DMS79 (cell line): ENCODE measurements around the gene HPDL.
"Not testable (repeated sequence)": the region's sequence is repeated elsewhere in the genome, so short reads cannot be mapped to it uniquely, and the experiment has no call there.

Experiments
- DNase-seq: peaks from one replicate; lab custom pipeline; 2025; lab: John Stamatoyannopoulos, UW

The HPDL gene

GRCh38 chr1:45351508-45351907 is 24.8 kb downstream of the HPDL start:
- DNase-seq = no peak

DNA sequence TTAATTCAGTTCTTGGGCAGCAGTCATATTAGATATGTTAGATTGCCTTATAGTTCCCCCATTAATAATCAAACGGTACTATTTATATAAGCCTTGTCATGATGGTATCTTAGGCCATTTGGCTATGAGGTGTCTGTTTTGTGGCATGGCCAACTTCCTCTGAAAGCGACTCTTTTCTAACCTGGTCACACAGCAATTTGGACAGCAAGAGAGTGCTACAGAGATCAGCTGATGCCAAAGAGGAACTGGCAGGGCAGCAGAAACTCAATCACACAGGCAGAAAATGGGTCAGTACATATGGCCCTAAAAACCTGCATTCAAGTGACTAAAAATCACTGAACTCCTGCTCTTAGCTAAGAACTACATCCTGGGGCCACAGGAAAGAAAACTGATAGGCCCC is 27.0 kb downstream of the HPDL start:
- no peak for DNase-seq

DNA sequence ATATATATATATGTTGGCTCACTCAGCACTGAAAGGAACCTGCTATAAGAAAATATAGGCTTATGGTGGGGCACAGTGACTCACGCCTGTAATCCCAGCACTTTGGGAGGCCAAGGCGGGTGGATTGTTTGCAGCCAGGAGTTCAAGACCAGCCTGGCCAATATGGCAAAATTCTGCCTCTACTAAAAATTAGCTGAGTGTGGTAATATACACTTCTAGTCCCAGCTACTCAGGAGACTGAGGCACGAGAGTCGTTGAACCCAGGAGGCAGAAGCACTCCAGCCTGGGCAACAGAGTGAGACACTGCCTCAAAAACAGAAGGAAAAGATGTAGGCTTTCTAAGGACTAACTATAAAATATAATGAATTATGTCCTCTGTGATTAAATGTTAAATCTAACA is 28.1 kb downstream of the HPDL start:
- no peak for DNase-seq

GRCh38 chr1:45355683-45356082 is 29.0 kb downstream of the HPDL start:
- no peak for DNase-seq

- no peak for DNase-seq
Observed at GRCh38 chr1:45356186-45356585, 29.5 kb downstream of the HPDL start.

- DNase-seq = no peak
Observed at GRCh38 chr1:45359882-45360513, 33.3 kb downstream of the HPDL start.

DNA sequence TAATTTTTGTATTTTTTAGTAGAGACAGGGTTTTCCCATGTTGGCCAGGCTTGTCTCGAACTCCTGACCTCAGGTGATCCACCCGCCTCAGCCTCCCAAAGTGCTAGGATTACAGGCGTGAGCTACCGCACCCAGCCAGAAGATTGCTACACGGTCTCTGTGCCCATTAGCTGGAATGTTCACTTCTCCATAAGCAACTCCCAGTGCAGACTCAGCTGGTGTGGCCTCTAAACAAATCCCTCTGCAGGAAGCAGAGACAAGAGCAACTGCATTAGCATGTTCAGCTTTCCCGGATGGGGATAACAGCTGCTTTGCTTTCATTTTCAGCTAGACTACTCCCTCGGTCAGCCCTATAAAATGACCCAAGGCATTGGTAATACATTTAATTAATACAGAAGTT is 34.3 kb downstream of the HPDL start:
- DNase-seq = not testable (repeated sequence)

DNA sequence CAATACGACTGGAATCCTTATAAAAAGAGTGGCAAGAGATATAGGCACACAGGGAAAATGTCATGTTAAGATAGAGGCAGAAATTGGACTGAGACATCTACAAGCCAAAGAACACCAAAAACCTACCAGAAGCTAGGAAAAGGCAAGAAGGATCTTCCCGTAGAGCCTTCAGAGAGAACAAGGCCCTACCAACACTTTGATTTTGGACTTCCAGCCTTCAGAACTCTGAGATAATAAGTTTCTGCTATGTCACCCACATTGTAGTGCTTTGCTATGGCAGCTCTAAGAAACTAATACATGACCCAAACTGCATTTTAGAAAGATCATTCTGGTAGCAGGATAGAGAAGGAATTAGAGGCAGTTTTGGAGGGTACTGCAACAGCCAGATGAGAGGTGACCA is 37.6 kb downstream of the HPDL start:
- no peak for DNase-seq

DNA sequence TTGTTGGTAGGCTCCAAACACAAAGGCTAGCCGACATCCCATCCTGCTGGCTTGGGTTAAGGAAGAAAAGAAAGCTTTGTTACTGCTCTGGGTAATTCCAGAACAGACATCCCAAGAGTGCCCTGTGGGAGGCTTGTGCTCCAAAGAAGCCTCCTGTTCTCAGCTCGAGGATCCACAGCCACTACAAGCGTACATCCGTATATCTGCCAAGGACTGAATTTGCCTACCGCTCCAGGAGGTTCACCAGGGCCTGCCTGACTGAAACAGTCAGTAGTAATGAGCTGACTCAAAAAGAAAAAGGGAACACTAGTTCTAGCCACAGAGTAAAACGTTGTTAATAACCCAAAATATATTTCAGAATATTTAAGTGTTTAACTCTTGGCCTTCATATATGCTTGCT is 38.4 kb downstream of the HPDL start:
- DNase-seq = no peak

- DNase-seq = no peak
Observed at GRCh38 chr1:45370575-45370974, 43.9 kb downstream of the HPDL start.

DNA sequence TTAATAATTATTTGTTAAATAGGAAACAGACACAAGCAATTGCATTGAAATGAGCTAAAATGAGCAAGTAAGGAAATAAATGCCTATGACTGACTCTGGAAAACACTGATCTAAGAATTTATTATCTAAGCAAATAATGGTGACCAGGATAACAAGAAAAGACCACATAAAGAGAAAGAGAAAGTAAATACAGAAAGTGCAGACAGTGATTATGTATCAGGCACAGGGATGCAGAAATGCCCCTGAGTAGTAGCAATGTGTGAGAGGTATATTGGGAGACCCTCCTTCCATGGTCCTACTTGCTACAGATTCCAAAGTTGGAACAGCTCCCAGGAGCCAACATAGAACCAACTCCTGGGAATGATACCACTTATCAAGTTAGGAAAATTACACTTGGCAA is 46.9 kb downstream of the HPDL start:
- DNase-seq = no peak

DNA sequence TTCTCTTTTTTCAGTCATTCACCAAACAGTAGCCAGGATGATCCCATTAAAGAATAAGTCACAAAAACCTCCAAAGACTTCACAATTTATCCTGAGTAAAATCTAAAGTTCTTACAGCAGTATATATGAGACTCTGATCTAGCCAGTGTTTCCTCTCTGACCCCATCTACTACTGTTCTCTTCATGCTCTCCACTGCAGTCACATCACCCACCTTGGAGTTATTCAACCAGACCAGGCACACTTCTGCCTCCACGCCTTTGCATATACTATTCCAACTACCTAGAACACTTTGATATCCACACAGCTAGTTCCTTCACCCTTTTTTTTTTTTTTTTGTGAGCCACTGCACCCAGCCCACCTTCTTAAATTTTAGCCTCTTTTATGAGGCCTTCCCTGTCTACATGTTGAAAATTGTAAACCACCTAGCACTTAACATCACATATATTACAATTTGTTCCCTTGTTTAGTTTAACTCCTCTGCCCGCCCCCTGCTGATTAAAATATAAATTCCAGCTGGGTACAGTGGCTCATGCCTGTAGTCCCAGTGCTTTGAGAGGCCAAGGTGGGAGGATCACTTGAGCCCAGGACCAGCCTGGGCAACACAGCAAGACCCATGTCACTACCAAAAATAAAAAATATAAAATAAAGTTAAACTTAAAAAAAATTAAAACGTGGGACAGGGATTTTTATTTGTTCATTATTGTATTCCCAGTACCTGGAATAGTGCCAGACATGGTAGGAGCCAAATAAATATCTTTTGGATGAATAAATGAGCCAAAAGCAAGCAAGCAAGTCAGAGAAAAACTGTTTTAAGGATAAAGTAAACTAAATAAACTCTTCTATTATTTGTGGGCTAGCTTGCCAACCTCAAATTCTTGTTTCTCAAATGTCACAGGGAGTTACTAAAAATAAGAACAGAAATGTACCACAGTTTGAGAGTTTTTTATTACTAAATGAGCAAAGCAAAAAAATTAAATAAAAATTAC is 48.7 kb downstream of the HPDL start:
- no peak for DNase-seq

DNA sequence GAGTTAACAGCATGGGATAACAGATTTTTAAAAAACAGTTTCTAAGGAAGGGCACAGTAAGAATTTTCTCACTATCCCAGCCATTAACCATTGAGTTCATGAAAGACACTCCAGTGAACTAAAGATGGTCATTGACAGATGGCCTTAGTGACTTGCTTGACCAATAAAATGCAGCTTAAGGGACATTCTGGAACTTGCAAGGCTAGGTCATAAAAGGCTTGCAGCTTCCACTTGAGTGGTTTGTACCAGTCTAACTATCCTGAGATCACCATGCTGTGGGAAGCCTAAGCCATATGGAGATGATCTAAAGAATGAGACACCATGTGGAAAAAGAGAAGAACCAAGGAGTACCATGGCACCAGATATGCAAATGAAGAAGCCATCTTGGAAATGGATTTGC is 51.5 kb downstream of the HPDL start:
- DNase-seq = no peak
